ENCODE results near the gene CEP295NL. TPM values are rescaled to one million over a fixed set of nuclear protein-coding genes. Genes with fewer than 3 reads are reported as not detected.
"Not testable (repeated sequence)": the region's sequence is repeated elsewhere in the genome, so short reads cannot be mapped to it uniquely, and the experiment has no call there.

The CEP295NL gene
- total RNA-seq, 1 donor from 2014 or later = 5.2 TPM

DNA sequence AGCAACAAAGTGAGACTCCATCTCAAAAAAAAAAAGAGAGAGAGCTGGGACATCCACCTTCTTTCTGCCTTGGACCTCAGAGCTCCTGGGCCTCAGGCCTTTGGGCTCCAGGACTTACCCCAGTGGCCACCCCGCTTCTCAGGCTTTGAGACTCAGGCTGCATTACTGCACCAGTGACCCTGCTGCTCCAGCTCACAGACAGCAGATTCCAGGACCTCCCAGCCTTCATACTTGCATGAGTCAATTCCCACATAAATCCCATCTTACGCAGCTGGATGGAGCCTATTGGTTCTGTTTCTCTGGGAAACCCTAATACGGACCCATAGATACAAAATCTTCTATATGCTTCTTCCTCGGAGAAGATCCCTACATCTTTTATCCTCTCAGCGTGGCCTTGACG is 2.1 kb upstream of the CEP295NL start:
- DNase-seq (ENCODE audit: low spot score) = no peak

DNA sequence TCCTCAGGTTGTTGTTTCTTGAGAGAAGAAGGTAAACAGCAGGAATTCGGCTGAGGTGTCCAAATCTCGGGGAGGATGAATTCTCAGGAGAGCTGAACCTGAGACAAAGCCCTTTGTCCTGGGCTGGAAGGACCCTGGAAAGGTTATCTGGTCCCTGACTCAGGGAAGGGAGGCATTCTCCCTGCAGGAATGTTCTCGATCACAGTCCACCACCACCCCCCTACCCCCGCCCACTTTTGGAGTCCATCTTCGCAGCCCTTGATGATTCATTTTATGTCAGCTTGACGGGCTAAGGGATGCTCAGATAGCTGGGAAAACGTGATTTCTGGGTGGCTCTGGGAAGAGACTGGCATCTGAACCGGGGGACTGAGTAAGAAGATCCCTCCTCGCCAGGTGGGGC is 1.4 kb upstream of the CEP295NL start:
- no peak for DNase-seq (ENCODE audit: low spot score)

DNA sequence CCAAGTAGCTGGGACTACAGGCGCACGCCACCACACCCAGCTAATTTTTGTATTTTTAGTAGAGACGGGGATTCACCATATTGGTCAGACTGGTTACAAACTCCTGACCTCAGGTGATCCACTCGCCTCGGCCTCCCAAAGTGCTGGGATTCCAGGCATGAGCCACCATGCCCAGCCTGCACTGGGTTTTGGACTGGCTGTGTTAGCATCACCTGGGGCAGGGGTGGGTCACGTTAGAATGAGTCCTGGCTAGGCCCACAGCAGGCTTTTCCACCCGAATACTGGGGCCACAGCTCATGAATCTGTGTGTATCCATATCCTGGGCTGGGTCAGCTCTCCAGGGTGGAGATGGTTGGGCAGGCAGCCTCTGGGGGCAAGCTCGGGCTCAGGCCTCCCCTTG is 770 bp downstream of the CEP295NL start:
- not testable (repeated sequence) for DNase-seq (ENCODE audit: low spot score)

- no peak for DNase-seq (ENCODE audit: low spot score)
Observed at GRCh38 chr17:78901806-78902205, 1.2 kb downstream of the CEP295NL start.

DNA sequence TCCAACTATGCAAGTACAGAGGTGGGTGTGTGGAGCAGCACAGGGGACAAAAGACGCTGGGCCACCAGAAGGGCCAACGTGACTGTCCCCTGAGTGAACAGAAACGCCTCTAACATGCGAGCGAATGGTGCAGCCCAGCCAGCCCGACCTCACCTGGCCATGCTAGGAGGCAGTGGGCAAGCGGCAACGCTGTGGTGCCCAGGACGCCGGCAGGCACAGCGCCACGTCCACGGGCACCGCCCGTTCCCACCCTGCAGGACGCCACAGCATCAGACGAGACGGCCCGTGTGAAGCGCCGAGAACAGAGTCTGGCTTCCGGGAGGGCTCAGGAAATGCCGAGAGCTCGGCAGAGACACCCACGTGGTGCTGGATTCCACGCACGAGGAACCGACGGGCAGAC is 2.2 kb downstream of the CEP295NL start:
- DNase-seq (ENCODE audit: low spot score) = no peak

DNA sequence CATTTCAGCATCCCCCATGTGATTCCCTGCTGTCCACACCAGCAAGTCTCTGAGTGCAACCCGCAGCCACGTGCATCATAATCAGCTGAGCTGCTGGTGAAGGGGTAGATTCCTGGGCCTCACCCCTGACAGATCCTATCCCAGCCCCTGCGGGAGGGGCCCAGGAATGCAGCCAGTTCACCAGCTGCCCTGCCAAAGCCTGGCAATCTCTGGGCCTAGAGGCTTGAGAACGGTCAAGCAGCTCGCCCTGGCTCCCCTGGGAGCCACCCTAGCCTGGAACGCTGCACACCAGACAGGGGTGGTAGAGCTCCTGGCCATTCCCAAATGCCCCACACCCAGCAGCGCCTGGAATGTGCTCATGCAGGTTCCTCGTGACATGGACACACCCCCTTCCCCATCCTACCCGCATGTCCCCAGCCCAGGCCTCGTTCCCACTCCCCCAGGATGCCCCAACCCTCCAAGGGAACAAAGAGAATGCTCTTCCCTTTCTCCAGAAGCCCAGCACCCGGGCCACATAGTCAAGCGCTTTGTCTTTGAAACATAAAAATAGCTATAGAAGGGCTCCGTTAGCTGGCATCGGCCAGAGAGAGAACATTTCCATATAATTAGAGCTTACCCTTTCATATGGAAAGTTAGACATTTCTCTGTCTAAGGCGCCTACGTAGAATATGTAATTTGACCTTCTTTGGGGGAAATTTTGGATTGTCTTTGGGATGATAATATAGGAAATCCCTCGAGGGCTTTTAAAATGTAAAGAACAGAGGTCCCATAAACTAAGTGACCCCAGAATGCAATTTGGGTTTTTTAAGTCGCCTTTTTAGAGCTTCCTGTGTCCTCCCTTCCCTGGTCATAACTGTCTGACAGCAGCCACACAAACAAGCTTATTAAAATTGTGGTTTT is 3.4 kb downstream of the CEP295NL start:
- DNase-seq (ENCODE audit: low spot score) = peak; percentile 40

DNA sequence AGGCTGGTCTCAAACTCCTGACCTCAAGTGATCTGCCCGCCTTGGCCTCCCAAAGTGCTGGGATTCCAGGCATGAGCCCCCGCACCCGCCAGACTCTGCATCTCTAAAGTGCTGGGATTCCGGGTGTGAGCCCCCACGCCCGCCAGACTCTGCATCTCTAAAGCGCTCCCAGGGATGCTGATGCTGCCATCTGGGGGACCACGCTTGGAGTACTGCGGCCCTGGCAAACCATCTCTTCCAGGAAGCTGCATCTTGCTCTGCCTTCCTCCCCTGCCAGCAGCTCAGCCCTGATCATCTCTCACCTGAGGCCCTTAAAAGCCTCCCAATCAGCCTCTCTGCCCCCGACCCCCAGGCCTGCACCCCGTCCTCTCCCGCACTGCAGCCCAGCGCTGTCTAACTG is 4.1 kb downstream of the CEP295NL start:
- DNase-seq (ENCODE audit: low spot score) = no peak

- DNase-seq (ENCODE audit: low spot score) = no peak
Observed at GRCh38 chr17:78898075-78898836, 4.7 kb downstream of the CEP295NL start.

DNA sequence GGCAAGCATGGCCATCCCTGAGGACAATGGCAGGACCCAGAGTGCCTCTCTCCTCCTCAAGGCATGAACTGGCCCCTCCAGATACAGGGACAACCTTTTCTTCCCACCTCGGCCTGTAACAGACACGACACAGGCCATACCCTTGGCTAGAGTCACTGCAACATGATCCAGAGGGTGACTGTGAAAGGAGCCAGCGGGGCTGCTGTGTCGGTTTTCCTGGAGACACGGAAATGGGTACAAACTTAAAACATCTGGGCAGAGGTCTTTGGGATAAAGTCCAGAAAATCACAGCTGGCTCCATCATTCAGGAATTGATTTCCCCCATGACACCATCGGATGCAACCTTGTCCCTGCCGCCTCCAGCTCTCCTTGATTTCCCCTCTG is 5.3 kb downstream of the CEP295NL start:
- DNase-seq (ENCODE audit: low spot score) = no peak

- DNase-seq (ENCODE audit: low spot score) = no peak
Observed at GRCh38 chr17:78896834-78897663, 6.0 kb downstream of the CEP295NL start.

- DNase-seq (ENCODE audit: low spot score) = no peak
Observed at GRCh38 chr17:78896091-78896833, 6.7 kb downstream of the CEP295NL start.

DNA sequence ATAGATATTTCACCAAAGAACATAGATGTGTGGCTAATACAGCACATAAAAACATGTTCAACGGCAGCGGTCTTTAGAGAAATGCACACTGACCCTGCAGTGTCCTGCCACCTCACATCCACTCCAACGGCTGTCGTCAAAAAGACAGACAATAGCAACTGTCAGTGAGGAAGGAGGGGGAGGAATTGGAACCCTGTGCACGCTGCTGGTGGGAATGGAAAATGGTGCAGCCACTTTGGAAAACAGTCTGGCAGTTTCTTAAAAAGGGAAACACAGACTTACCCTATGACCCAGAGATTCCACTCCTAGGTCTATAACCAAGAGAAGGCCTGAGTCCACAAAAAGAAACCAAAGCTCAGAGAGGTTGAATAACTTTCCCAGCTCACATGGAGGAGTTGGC is 7.7 kb downstream of the CEP295NL start:
- DNase-seq (ENCODE audit: low spot score) = no peak

DNA sequence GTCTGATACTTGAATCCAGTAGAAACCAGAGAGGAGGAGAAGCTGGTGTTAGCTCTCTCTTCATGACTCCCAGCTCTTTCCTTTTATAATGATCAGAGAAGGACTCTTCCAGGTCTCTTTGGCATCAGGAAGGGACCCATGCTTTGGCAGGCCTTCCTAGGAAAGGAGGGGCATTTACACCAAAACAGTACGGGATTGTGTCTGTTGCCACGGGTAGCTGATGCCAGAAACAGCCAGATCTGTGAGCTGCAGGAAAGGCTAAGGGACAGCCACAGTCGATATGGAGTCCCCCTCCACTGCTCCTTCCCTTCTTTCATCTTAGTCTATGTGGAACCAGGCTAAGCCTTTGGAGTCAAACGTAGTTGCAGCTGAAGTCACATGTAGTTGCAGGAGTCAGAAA is 9.3 kb downstream of the CEP295NL start:
- DNase-seq (ENCODE audit: low spot score) = no peak

DNA sequence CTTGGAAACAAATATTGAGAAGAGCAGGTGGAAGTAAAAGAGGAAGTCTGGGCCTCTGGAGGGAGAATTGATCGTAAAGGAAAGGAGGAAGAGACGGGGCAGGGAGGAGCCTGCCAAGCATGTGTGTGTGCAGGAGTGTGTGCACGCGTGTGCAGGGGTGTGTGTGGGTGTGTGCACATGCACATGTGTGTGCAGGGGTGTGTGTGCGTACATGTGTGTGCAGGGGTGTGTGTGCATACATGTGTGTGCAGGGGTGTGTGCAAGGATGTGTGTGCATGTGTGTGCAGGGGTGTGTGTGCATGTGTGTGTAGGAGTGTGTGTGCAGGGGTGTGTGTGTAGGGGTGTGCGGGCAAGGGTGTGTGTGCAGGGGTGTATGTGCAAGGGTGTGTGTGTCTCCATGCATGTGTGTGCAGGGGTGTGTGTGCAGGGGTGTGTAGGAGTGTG is 10.0 kb downstream of the CEP295NL start:
- DNase-seq (ENCODE audit: low spot score) = no peak

DNA sequence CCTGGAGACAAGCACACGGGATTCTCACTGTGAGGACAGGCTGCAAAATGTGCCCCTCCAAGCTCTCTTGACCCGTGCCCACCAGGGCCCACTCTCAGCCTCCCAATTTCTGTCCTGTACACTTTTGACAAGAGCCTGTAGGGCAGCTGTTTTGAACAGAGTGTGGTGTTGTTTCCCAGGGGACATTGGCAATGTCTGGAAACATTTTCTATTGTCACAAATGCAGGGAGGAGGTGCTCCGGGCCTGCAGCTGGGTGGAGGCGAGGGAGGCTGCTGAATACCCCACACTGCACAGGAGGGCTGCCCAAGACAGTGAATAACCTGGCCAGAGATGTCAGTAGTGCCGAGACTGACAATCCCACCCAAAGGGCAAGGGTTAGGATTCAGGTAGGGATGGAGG is 10.5 kb downstream of the CEP295NL start:
- DNase-seq (ENCODE audit: low spot score) = no peak

DNA sequence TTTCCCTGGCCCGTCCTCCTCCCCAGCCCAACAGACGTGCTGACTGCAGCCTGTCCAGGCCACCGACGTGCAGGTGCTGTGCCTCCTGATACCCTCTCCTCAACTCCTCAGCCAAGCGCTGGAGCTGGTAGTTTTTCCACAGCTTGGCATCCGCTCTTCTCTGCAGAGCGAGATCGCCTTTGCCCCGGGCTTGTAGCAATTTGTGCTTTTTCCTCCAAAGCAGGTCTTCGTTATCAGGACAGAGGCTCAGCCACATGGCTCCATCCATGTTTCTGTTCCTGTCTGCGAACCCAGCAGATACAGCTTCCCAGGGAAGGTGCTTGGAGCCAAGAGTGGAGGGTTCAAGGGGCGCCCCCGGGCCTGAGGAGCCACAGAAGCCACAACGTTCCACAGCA is 10.9 kb downstream of the CEP295NL start:
- DNase-seq (ENCODE audit: low spot score) = no peak

GRCh38 chr17:78891406-78892061 is 11.5 kb downstream of the CEP295NL start:
- DNase-seq (ENCODE audit: low spot score) = no peak

DNA sequence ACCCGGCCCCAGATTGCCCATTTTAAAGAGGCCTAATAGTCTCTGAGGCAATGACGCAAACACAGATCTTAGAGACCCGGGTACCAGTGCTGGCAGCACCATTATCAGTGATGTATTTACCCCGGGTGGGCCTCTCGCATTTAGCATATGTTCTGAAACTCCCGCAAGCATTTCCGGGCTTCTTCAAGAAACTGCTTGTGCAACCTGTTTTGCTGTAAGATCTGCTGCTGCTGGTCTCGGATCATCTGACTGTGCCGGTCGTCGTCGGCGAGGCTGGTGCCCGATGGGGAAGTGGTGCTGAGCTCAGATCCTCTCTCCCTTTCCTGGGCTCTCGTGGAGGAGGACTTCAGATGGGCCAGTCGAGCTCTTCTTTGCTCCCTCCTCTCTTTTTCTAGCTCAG is 12.5 kb downstream of the CEP295NL start:
- DNase-seq (ENCODE audit: low spot score) = peak; percentile 58

GRCh38 chr17:78890096-78890495 is 12.9 kb downstream of the CEP295NL start:
- not testable (repeated sequence) for DNase-seq (ENCODE audit: low spot score)

- no peak for DNase-seq (ENCODE audit: low spot score)
Observed at GRCh38 chr17:78889531-78889930, 13.5 kb downstream of the CEP295NL start.
